Measurements from ENCODE around the gene SHQ1. TPM values are rescaled to one million over a fixed set of nuclear protein-coding genes. Genes with fewer than 3 reads are reported as not detected.

Gene SHQ1
- total RNA-seq, 6 experiments from 2014 or later: 18.4 to 21.1 (median 20.2) TPM

DNA sequence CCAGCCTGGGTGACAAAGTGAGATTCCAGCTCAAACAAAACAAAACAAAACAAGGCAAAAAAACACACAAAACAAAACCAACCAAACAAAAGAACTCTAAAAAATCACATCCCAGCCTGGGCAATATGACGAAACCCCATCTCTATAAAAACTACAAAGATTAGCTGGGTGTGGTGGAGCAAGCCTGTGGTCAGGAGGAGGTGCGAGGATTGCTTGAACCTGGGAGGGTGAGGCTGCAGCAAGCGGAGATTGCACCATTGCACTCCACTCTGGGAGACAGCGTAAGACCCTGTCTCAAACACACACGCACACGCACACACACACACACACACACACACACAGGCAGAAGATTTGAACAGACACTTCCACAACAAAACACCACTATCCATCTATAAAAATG lies 99.6 kb downstream of the SHQ1 start:
- H3K9me3 Mint-ChIP-seq: no peaks in the 10 kb centered on the region
- peaks cover 11% of the 10 kb centered on the region for H3K4me1 Mint-ChIP-seq (ENCODE audit: low read depth)
- TF ChIP-seq, protein P1, sequence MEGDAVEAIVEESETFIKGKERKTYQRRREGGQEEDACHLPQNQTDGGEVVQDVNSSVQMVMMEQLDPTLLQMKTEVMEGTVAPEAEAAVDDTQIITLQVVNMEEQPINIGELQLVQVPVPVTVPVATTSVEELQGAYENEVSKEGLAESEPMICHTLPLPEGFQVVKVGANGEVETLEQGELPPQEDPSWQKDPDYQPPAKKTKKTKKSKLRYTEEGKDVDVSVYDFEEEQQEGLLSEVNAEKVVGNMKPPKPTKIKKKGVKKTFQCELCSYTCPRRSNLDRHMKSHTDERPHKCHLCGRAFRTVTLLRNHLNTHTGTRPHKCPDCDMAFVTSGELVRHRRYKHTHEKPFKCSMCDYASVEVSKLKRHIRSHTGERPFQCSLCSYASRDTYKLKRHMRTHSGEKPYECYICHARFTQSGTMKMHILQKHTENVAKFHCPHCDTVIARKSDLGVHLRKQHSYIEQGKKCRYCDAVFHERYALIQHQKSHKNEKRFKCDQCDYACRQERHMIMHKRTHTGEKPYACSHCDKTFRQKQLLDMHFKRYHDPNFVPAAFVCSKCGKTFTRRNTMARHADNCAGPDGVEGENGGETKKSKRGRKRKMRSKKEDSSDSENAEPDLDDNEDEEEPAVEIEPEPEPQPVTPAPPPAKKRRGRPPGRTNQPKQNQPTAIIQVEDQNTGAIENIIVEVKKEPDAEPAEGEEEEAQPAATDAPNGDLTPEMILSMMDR (IDR thresholded peaks at IDR 0.05): no peak
- DNase-seq: no peak
- H3K36me3 Mint-ChIP-seq (ENCODE audit: low read depth): peaks cover 4% of the 10 kb centered on the region; the same call in 1 of the 2 replicates
- no peaks in the 10 kb centered on the region for H3K27me3 Mint-ChIP-seq (ENCODE audit: insufficient read depth)
- H3K27ac Mint-ChIP-seq: no peak overlapping the region
- no peak overlapping the region for H3K4me3 Mint-ChIP-seq

DNA sequence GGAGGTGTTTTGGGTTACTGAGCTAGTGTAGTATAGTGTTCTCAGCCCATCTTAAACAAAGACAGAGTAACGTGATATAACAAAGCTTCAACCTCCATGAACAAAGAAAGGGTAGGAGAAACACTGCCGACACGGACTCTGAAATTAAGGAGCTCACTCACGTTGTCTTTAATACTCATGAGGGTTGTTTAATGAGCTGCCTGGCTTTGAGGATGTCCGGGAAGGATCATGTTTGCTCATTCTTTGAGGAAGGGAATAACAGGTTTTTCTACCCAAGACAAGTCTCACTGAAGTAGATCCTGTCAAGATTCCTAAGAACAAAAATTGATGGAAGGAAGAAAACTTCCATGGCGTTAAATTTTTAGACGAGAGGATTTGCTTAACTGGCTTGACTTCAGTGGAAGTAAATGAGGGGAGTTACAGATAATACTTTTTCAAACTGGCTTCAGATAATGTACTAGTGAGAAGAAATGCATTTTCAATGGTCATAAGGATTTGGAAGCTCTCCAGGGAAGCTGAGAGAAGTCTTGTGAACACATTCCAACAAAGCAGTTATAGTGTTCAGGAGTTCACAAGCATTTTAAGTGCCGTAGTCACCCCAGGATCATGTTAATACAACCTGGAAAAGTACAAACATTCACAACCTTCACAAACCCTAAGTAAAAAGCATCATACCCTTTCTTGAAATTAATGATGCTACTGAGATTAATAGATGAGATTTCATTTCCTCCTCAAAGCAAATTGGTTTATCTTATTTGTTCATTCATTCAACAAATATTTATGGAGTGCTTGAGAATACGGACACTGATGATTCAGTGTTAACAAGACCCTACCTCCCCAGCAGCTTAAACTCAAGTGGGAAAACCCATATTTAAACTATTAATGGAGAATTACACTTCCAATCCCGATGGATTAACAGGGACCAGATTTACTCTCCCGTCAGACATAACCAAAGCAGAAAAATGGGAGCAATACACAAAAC lies 101.5 kb downstream of the SHQ1 start:
- no peak overlapping the region for H3K27ac Mint-ChIP-seq
- H3K4me1 Mint-ChIP-seq (ENCODE audit: low read depth): peaks cover 11% of the 10 kb centered on the region
- TF ChIP-seq, protein P1 (IDR thresholded peaks at IDR 0.05): no peak
- peaks cover 4% of the 10 kb centered on the region; the same call in 1 of the 2 replicates for H3K36me3 Mint-ChIP-seq (ENCODE audit: low read depth)
- no peaks in the 10 kb centered on the region for H3K9me3 Mint-ChIP-seq
- H3K27me3 Mint-ChIP-seq (ENCODE audit: insufficient read depth): no peaks in the 10 kb centered on the region
- no peak overlapping the region for H3K4me3 Mint-ChIP-seq
- DNase-seq: peak; percentile 12

DNA sequence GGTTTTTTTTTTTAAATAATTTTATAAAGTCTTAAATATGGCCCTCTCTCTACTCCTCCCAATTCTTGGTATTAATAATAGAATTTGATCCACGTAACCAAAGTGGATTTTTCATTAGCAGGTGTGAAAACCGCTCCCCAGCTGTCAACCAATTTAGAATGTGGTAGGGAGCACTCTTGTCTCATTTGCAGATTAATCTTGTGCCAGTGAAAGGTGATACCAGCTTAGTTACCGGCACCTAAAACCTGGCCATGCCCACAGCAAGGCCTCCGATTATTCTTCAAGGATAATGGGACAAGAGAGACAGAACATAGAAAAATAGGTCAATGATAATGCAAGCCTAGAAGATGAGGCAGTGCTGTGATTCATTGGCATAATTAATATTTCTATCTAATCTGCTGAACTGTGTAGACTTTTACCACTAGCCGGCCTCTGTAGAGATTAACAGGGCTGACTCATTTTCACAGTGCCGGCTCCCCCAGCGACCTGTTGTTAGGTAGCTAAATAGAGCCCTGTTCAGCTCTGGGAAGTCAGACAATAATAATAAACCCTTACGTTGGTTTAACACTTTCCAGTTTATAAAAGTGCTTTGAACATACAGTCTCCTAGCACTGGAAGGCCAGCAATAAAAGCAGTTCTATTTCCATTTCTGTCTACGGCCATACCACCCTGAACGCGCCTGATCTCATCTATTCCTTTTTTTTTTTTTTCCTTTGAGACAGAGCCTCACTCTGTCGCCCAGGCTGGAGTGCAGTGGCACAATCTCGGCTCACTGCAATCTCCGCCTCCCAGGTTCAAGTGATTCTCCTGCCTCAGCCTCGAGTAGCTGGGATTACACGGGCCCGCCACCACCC lies 102.9 kb downstream of the SHQ1 start:
- no peak for DNase-seq
- TF ChIP-seq, protein P1 (IDR thresholded peaks at IDR 0.05): no peak
- no peaks in the 10 kb centered on the region for H3K9me3 Mint-ChIP-seq
- H3K27ac Mint-ChIP-seq: no peak overlapping the region
- H3K4me1 Mint-ChIP-seq (ENCODE audit: low read depth): peaks cover 11% of the 10 kb centered on the region
- peaks cover 2% of the 10 kb centered on the region; the same call in 1 of the 2 replicates for H3K27me3 Mint-ChIP-seq (ENCODE audit: insufficient read depth)
- no peak overlapping the region for H3K4me3 Mint-ChIP-seq
- H3K36me3 Mint-ChIP-seq (ENCODE audit: low read depth): peaks cover 4% of the 10 kb centered on the region; the same call in 1 of the 2 replicates

- no peak overlapping the region for H3K27ac Mint-ChIP-seq
- no peaks in the 10 kb centered on the region for H3K9me3 Mint-ChIP-seq
- peaks cover 3% of the 10 kb centered on the region; the same call in 1 of the 2 replicates for H3K27me3 Mint-ChIP-seq (ENCODE audit: insufficient read depth)
- no peak overlapping the region for H3K4me3 Mint-ChIP-seq
- H3K4me1 Mint-ChIP-seq (ENCODE audit: low read depth): peaks cover 19% of the 10 kb centered on the region
- H3K36me3 Mint-ChIP-seq (ENCODE audit: low read depth): peaks cover under 1% of the 10 kb centered on the region; the same call in 1 of the 2 replicates
- DNase-seq: no peak
- TF ChIP-seq, protein P1 (IDR thresholded peaks at IDR 0.05): no peak
Observed at GRCh38 chr3:72744330-72744729, 103.9 kb downstream of the SHQ1 start.

Data from HFFc6 (cell line).